DND-41 (cell line): ENCODE data around the gene SHPK.

Experiments
- EZH2 ChIP-seq: IDR thresholded peaks from 3 replicates; pipeline ENCODE4 v1.6.1; 2012; ENCODE audit warnings: borderline replicate concordance, low read depth, mild to moderate bottlenecking, moderate library complexity, low read length, inconsistent platforms; ENCODE audit not compliant: severe bottlenecking
- TF ChIP-seq, protein P1 (sequence below): IDR thresholded peaks from 2 replicates; pipeline ENCODE4 v1.5.1; 2012; ENCODE audit warnings: borderline replicate concordance, low read length, moderate library complexity, mild to moderate bottlenecking; ENCODE audit not compliant: poor library complexity, severe bottlenecking; ENCODE audit errors: extremely low read depth

DNA sequence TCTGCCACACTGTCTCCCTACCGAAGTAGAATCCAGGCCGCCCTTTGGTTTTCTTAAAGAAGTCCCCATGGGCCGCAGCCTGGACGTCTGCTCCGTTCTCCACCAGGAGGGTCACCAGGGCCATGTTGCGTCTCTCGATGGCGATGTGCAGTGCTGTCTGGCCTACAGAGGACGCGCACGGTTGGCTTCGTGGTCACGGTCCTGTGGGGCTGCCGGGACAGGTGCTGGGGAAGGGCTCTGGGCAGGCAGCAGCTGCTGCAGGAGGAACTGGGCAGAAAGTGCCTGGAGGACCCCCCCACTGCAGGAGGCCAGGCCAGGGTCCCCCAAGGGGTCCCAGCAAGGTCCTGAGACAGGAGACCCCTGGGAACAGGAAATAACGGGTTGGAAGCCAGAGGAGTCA lies 45.8 kb downstream of the SHPK start:
- TF ChIP-seq, protein P1, sequence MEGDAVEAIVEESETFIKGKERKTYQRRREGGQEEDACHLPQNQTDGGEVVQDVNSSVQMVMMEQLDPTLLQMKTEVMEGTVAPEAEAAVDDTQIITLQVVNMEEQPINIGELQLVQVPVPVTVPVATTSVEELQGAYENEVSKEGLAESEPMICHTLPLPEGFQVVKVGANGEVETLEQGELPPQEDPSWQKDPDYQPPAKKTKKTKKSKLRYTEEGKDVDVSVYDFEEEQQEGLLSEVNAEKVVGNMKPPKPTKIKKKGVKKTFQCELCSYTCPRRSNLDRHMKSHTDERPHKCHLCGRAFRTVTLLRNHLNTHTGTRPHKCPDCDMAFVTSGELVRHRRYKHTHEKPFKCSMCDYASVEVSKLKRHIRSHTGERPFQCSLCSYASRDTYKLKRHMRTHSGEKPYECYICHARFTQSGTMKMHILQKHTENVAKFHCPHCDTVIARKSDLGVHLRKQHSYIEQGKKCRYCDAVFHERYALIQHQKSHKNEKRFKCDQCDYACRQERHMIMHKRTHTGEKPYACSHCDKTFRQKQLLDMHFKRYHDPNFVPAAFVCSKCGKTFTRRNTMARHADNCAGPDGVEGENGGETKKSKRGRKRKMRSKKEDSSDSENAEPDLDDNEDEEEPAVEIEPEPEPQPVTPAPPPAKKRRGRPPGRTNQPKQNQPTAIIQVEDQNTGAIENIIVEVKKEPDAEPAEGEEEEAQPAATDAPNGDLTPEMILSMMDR = no peak
- TF ChIP-seq EZH2 = no peak
